Renal cortical epithelial cell (primary cell): ENCODE results near the gene SMG7. TPM values are rescaled to one million over a fixed set of nuclear protein-coding genes. Genes with fewer than 3 reads are reported as not detected.

Experiments used
- DNase-seq: peaks from one replicate; pipeline ENCODE4 v3.0.0-alpha.2; 2011; ENCODE audit warnings: low read depth
- total RNA-seq: library from RNA; depleted of rRNA; stranded (reverse); fragments of >200 nt; gene quantifications from 2 replicates; pipeline ENCODE4 v1.2.3, GENCODE V29; 2014

SMG7 gene
- total RNA-seq, 1 donor from 2014 or later: 41.0 TPM

DNA sequence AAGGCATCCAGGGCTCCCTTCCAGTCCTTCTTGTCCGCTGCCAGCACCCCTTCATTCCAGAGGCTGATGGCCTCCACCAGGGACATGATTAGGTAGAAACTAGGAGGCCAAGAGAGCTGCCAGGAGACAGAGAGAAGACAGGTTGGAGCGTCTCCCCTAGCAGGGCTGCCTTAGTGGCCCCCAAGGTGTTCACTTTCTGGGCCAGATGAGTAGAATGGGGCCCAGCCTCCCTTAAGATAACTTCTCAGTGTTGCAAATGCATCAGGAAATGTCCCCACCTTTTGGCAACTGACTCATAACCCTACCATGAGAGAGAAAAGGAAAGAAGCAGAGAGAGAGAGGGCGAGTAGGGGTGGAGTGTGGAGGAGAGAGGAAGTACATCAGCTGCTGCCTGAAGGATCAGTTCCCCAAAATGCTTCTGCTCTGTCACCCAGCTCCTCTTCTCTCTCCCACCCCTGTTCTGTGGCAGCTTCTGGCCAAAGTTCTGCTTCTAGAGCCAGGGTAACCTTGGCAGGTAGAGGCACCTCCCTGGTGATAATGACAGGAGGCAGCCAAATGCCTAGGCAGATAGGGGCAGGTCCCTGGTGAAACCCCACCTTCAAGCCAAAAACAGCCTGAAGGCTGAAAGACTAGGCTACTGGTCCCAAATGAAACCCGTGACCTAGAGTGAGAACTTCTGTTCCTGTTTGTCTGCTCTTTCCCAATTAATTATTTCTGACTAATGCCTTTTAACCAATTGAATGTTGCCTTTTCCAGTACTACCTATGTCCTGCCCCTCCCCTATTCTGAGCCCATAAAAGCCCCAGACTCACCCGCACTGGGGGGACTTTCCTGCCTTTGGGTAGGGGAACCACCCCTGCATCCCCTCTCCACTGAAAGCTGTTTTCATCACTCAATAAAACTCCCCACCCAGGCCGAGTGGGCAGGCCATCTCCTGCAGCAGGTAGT lies 118.2 kb downstream of the SMG7 start, which contains the start of gene NCF2:
TSS of gene NCF2 (minus strand) at position 216 of the 948 bp plus-strand sequence. CDS start at position 86, 130 bp downstream.
- peak; percentile 30 for DNase-seq

- DNase-seq: no peak
Measured at GRCh38 chr1:183592733-183593132, 120.4 kb downstream of the SMG7 start.

- DNase-seq: no peak
Measured at GRCh38 chr1:183593356-183593755, 121.1 kb downstream of the SMG7 start.

- DNase-seq: no peak
Measured at GRCh38 chr1:183595537-183595936, 123.2 kb downstream of the SMG7 start.

DNA sequence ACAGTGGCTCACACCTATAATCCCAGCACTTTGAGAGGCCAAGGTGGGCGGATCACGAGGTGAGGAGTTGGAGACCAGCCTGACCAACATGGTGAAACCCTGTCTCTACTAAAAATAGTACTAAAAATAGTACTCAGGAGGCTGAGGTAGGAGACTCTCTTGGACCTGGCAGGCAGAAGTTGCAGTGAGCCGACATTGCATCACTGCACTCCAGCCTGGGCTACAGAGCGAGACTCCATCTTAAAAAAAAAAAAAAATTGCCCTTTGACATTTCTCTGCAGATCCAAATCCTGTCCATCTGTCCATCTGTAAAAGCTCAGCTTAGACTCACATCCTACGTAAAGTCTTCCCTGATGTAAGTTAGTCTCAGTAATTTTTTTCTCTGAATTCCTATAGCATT lies 124.2 kb downstream of the SMG7 start:
- no peak for DNase-seq

- no peak for DNase-seq
Measured at GRCh38 chr1:183597656-183598347, 125.5 kb downstream of the SMG7 start.

DNA sequence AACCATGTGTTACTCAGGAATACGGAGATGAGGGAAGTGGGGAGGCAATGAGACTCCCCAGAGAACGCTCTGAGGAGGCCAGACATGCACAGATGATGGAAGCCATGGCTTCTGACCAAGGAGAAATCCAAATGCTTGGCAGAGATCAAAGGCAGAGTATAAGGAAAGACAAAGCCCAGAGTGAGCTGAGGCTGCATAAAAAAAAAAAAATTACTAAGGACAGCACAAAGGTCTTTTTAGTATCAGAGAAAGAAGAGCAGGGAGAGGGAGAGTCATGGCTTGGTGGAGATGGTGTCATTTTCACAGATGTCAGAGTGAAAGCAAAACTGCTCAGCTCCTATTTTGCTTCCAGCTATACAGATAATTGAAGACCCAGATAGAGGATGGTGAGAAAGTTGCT lies 126.1 kb downstream of the SMG7 start:
- no peak for DNase-seq

DNA sequence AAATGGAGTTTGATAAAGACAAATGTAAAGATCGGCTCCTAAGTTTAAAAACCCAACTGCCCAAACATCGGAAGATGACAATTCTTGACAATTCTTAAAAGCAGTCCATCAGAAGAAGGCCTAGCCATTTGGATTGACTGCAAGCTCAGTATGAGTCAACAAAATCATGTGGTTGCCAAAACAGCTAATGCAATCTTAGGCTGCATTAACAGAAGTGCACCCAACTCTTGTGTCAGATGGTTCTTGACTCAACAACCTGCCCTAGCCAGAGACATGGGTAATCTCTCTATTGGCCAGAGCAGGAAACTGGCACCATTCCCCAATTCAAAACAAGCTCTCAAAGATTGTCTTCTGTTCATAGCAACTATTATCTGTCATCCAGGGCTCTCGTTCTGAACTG lies 127.8 kb downstream of the SMG7 start:
- DNase-seq: peak; percentile 87

DNA sequence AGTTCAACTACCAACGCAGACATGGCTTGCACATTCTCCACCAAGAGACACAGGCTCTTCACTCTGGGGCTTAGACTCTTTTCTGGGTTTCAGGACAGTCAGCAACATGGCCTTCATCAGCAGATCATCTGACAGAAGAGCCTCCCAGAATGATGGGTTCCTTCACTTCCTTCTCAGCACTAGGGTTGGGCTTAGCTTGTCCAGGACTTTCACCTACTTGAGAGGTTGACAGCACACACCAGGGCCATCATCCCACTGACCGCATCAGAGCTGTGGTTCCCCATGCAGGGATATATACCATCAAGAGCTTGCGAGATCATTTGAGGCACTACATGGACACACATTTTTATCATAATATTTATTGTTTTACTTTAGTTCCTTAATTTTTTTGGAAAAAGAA lies 128.3 kb downstream of the SMG7 start:
- no peak for DNase-seq

DNA sequence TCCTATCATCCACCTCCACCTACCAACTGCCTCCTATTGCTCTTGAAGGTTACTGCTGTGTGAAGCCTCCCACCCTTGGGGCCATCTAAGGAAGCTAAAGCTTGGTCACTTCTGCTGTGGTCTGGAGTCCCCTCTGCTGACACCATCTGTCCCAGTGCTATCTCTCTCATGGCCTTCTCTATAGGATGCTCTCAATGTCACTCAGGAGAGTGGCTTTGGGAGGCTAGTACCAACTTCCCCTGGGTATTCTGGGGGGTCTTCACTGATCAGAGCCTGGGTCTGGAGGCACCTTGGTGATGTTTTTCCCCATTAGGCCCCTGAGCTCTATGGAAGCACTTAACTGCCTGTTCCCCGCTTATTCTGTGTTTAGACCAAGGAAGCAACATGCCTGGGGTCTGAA lies 130.2 kb downstream of the SMG7 start:
- no peak for DNase-seq

Other genes with a start within 250 kb of the SMG7 start
- gene NMNAT2, start 54.1 kb upstream of the SMG7 start, total RNA-seq: 0.17 and 0.65 TPM in 2 replicates
- 4.6 and 102 TPM in 2 replicates for gene NCF2, start 118.0 kb downstream of the SMG7 start, total RNA-seq
- gene ARPC5, start 163.3 kb downstream of the SMG7 start, total RNA-seq: 121 and 253 TPM in 2 replicates
- gene APOBEC4, start 180.8 kb downstream of the SMG7 start, total RNA-seq: not detected in 2 replicates